HepG2 (cell line): ENCODE results near the gene NEMP2. TPM values are rescaled to one million over a fixed set of nuclear protein-coding genes. Genes with fewer than 3 reads are reported as not detected.

Source experiments
- ATAC-seq: fragments of 200-7000 bp; cut with Tn5 transposase; 3 replicates; pipeline ENCODE4 v1.9.1; 2020; ENCODE audit warnings: mild to moderate bottlenecking, moderate library complexity
- BruUV-seq: library from RNA; stranded (reverse); fragments of 400-500 nt; replicated peaks from 2 replicates; lab custom pipeline; 2021; lab: Mats Ljungman, UMichigan
- CTCF ChIA-PET: fragments of 300-600 bp; formaldehyde crosslinking; extraction: SDS; loops from one replicate; lab custom pipeline; 2021; ENCODE audit warnings: low total read pairs, inconsistent platforms, low intra/inter-chr PET ratio; lab: Yijun Ruan, JAX
- POLR2A ChIA-PET: fragments of 350-600 bp; sonication (Branson Sonifier 250); formaldehyde crosslinking; loops from one replicate; lab custom pipeline; 2020; ENCODE audit warnings: antibody characterized with exemption, inconsistent platforms; lab: Yijun Ruan, JAX
- DNase-seq: peaks from one replicate; pipeline ENCODE4 v3.0.0-alpha.2; 2015; ENCODE audit warnings: low spot score
- FAIRE-seq: peaks from 3 replicates; lab custom pipeline; 2011; peaks lifted over from hg19 to GRCh38; lab: Jason Lieb, UNC
- H2AFZ ChIP-seq: one replicate; pipeline ENCODE4 v1.6.1; 2011; ENCODE audit warnings: low read length, inconsistent platforms
- H3K27ac ChIP-seq: fragments of 300-600 bp; 3 replicates; pipeline ENCODE4 v1.8.0; 2011; ENCODE audit warnings: mixed run types, mild to moderate bottlenecking, mixed read lengths, low read length, inconsistent platforms; ENCODE audit not compliant: insufficient read depth; ENCODE audit errors: extremely low read length
- H3K27me3 ChIP-seq, 2 experiments: fragments of 200-600 bp in 1 of 2; 2 replicates in 1 of 2; 3 replicates in 1 of 2; pipeline versions ENCODE4 v1.6.0 to v1.8.0; 2011; ENCODE audit warnings: low read length in 2 of 2, mild to moderate bottlenecking in 2 of 2, moderate library complexity in 2 of 2, inconsistent platforms in 1 of 2; ENCODE audit not compliant: insufficient read depth in 2 of 2, control insufficient read depth in 1 of 2
- H3K36me3 ChIP-seq, 2 experiments: fragments of 200-600 bp in 1 of 2; replicated peaks in 1 of 2; 2 replicates in 1 of 2; 3 replicates in 1 of 2; pipeline versions ENCODE4 v1.5.1 to v1.8.0; 2011; ENCODE audit warnings: low read length in 2 of 2, inconsistent platforms in 1 of 2; ENCODE audit not compliant: insufficient read depth in 2 of 2, control insufficient read depth in 1 of 2
- H3K4me1 ChIP-seq: 2 replicates; pipeline ENCODE4 v1.5.1; 2012; ENCODE audit warnings: low read length, inconsistent platforms; ENCODE audit not compliant: insufficient read depth
- H3K4me2 ChIP-seq: 2 replicates; pipeline ENCODE4 v1.6.0; 2011; ENCODE audit warnings: low read depth, low read length, inconsistent platforms
- H3K4me3 ChIP-seq, 3 experiments: fragments of 200-600 bp in 1 of 3; sonication (generic), shearing (Covaris generic) in 1 of 3; replicated peaks in 1 of 3; 2 replicates each; pipeline ENCODE4 v1.5.1; 2011 to 2016; ENCODE audit warnings: low read length in 3 of 3, inconsistent platforms in 2 of 3, low read depth in 2 of 3, mild to moderate bottlenecking in 2 of 3, control low read depth in 1 of 3, mixed read lengths in 1 of 3; ENCODE audit not compliant: insufficient read depth in 1 of 3
- H3K79me2 ChIP-seq: one replicate; pipeline ENCODE4 v1.6.1; 2011; ENCODE audit warnings: low read length, inconsistent platforms; ENCODE audit not compliant: insufficient read depth
- H3K9ac ChIP-seq: 2 replicates; pipeline ENCODE4 v1.6.0; 2011; ENCODE audit warnings: mild to moderate bottlenecking, low read depth, low read length, inconsistent platforms; ENCODE audit not compliant: insufficient read depth
- H3K9me3 ChIP-seq: 2 replicates; pipeline ENCODE4 v1.5.1; 2012; ENCODE audit warnings: mild to moderate bottlenecking, low read length
- H4K20me1 ChIP-seq: 2 replicates; pipeline ENCODE4 v1.6.0; 2011; ENCODE audit warnings: inconsistent platforms, mild to moderate bottlenecking, low read length, moderate library complexity; ENCODE audit not compliant: insufficient read depth
- ATF7 ChIP-seq, 2 experiments: fragments of 450-650 bp in 1 of 2; sonication (generic) in 1 of 2; formaldehyde crosslinking in 1 of 2; IDR thresholded peaks; 2 replicates each; pipeline versions ENCODE4 v1.4.0 to v1.6.1; 2016 to 2020; ENCODE audit warnings: antibody characterized with exemption in 1 of 2, mild to moderate bottlenecking in 1 of 2, missing genetic modification reagents in 1 of 2
- CHD4 ChIP-seq: fragments of 200-600 bp; sonication (generic); IDR thresholded peaks from 2 replicates; pipeline ENCODE4 v1.7.0; 2017; ENCODE audit warnings: mild to moderate bottlenecking, low read length, borderline replicate concordance
- E2F2 ChIP-seq: sonication (generic); formaldehyde crosslinking; IDR thresholded peaks from 2 replicates; pipeline ENCODE4 v1.4.0; 2020; ENCODE audit warnings: missing genetic modification reagents, borderline replicate concordance
- HNRNPL ChIP-seq: fragments of 200-400 bp; formaldehyde crosslinking; IDR thresholded peaks from 2 replicates; pipeline ENCODE4 v1.6.1; 2017; ENCODE audit warnings: mild to moderate bottlenecking, low read depth, low read length
- KDM1A ChIP-seq: IDR thresholded peaks from 2 replicates; pipeline ENCODE4 v1.6.1; 2016; ENCODE audit warnings: missing compliant biosample characterization
- NFE2L1 ChIP-seq: sonication (generic); formaldehyde crosslinking; IDR thresholded peaks from 2 replicates; pipeline ENCODE4 v1.4.0; 2020; ENCODE audit warnings: missing genetic modification reagents, mild to moderate bottlenecking, borderline replicate concordance
- SMYD3 ChIP-seq: sonication (generic); formaldehyde crosslinking; IDR thresholded peaks from 2 replicates; pipeline ENCODE4 v1.8.1; 2023; ENCODE audit warnings: mild to moderate bottlenecking, missing genetic modification reagents
- SP2 ChIP-seq: sonication (generic); formaldehyde crosslinking; IDR thresholded peaks from 2 replicates; pipeline ENCODE4 v1.5.1; 2020; ENCODE audit warnings: mild to moderate bottlenecking, missing genetic modification reagents
- SP4 ChIP-seq: sonication (generic); formaldehyde crosslinking; IDR thresholded peaks from 2 replicates; pipeline ENCODE4 v1.8.1; 2023; ENCODE audit warnings: mild to moderate bottlenecking, missing genetic modification reagents
- ZBTB34 ChIP-seq: sonication (generic); formaldehyde crosslinking; IDR thresholded peaks from 2 replicates; pipeline ENCODE4 v1.8.0; 2022; ENCODE audit warnings: mild to moderate bottlenecking, missing genetic modification reagents
- ZNF253 ChIP-seq: sonication (generic); formaldehyde crosslinking; IDR thresholded peaks from 2 replicates; pipeline ENCODE4 v1.8.0; 2022; ENCODE audit warnings: mild to moderate bottlenecking, missing genetic modification reagents, borderline replicate concordance
- ZNF280B ChIP-seq: sonication (generic); formaldehyde crosslinking; IDR thresholded peaks from 2 replicates; pipeline ENCODE4 v1.5.0; 2020; ENCODE audit warnings: missing genetic modification reagents, mild to moderate bottlenecking, borderline replicate concordance
- ZNF280D ChIP-seq: sonication (generic); formaldehyde crosslinking; IDR thresholded peaks from 2 replicates; pipeline ENCODE4 v1.5.1; 2020; ENCODE audit warnings: mild to moderate bottlenecking, missing genetic modification reagents
- ZNF605 ChIP-seq: sonication (generic); formaldehyde crosslinking; IDR thresholded peaks from 2 replicates; pipeline ENCODE4 v1.8.0; 2022; ENCODE audit warnings: mild to moderate bottlenecking, missing genetic modification reagents
- ZNF629 ChIP-seq: sonication (generic); formaldehyde crosslinking; conservative IDR thresholded peaks from 2 replicates; pipeline ENCODE4 v1.5.0; 2020; ENCODE audit warnings: missing genetic modification reagents
- WGBS: methylation state at CpG from one replicate; pipeline ENCODE4 v1.1.6; 2017; ENCODE audit warnings: low lambda C conversion rate; 5-methylcytosine and 5-hydroxymethylcytosine counted together
- in situ Hi-C: cut with HindIII; loops from 2 replicates; pipeline ENCODE4 v1.10.0; 2017; ENCODE audit warnings: low pct_unique_long_range_greater_than_20kb; ENCODE audit not compliant: extremely low pct_ligation_motif_present
- intact Hi-C: fragments of 100-400 bp; cut with micrococcal nuclease; formaldehyde crosslinking; loops from one replicate; pipeline ENCODE4 v1.10.0; 2022; ENCODE audit not compliant: unreplicated experiment
- polyA plus RNA-seq, 8 experiments: library from polyadenylated mRNA; depleted of rRNA in 3 of 8; stranded (reverse) in 7 of 8; unstranded in 1 of 8; fragments of >200 nt; fragmentation: Illumina TruSeq in 4 of 8; extraction: Trizol in 4 of 8; gene quantifications; 2 replicates each; pipeline versions ENCODE4 v1.2.1 to v1.2.3, GENCODE V29; 2011 to 2016; ENCODE audit warnings: low read depth in 4 of 8, missing spikeins in 1 of 8, mixed read lengths in 1 of 8; ENCODE audit not compliant: insufficient read depth in 1 of 8
- total RNA-seq, 5 experiments: library from RNA; depleted of rRNA; stranded (reverse); fragments of >200 nt; fragmentation: Illumina TruSeq; extraction: Trizol; gene quantifications; 2 replicates each; pipeline ENCODE4 v1.2.3, GENCODE V29; 2016; ENCODE audit warnings: low read depth in 1 of 5

NEMP2 gene
- total and polyA plus RNA-seq, 2 of the 13 experiments (the other 11 are each of a cell fraction or from before 2014, with no cell fraction given) = 2.4 to 9.8 TPM

- intact Hi-C loops (loop anchor here (10.0 kb wide), 1 partner anchor 271 kb away; no protein-coding TSS in a partner anchor), in situ Hi-C loops (no loop called here)
- ChIA-PET POLR2A (interaction anchor here (0.8 to 2.2 kb wide), 11 partner anchors 12 to 353 kb away, joined by 3 to 11 read pairs (median 4); partner anchors contain the start of genes HIBCH and NAB1), CTCF (no interaction called here)
- Histone ChIP-seq H3K9me3 (peaks cover 12% of the 10 kb centered on the region; the same call in 1 of the 2 replicates), H3K9ac (peak overlapping the region; percentile 88), H4K20me1 (no peaks in the 10 kb centered on the region), H3K27ac (peak overlapping the region; percentile 91), H2AFZ (peak overlapping the region; percentile 92), H3K36me3 (no peaks in the 10 kb centered on the region), H3K4me2 (peak overlapping the region; percentile 94), H3K79me2 (peaks cover 6% of the 10 kb centered on the region), H3K27me3 (no peaks in the 10 kb centered on the region), H3K4me3 (peak overlapping the region; percentile 77 to 90 (median 85)), H3K4me1 (peaks cover 61% of the 10 kb centered on the region)
- TSS peak; percentile 67 for BruUV-seq
- FAIRE-seq (no peak), DNase-seq (no peak), ATAC-seq (no peak)
- 75% methylated on average over 10 of the region's 10 CpGs for WGBS
- TF ChIP-seq CHD4 = peak; percentile 26; the same call in 1 of the 2 replicates
- 0 out of 2 replicates have a peak, but pooled peaks have one; percentile 10 for TF ChIP-seq E2F2 (CRISPR knock-in tag)
- TF ChIP-seq SMYD3 (CRISPR knock-in tag) = no peak
- no peak for TF ChIP-seq ZNF253
- 0 out of 2 replicates have a peak, but pooled peaks have one; percentile 12 for TF ChIP-seq ZNF280D (CRISPR knock-in tag)
- peak; percentile 71 for TF ChIP-seq ATF7 (IDR thresholded peaks at IDR 0.05)
- TF ChIP-seq ATF7 (CRISPR knock-in tag; IDR thresholded peaks at IDR 0.05) = no peak
- peak; percentile 71; the same call in 1 of the 2 replicates for TF ChIP-seq KDM1A (CRISPR knock-in tag)
- no peak for TF ChIP-seq SP2
- peak; percentile 95 for TF ChIP-seq ZNF629
- no peak for TF ChIP-seq SP4 (CRISPR knock-in tag)
- 0 out of 2 replicates have a peak, but pooled peaks have one; percentile 44 for TF ChIP-seq ZBTB34
- TF ChIP-seq NFE2L1 (CRISPR knock-in tag) = no peak
- 0 out of 2 replicates have a peak, but pooled peaks have one; percentile 15 for TF ChIP-seq HNRNPL
- 0 out of 2 replicates have a peak, but pooled peaks have one; percentile 48 for TF ChIP-seq ZNF280B (CRISPR knock-in tag)
- TF ChIP-seq ZNF605 (CRISPR knock-in tag) = peak; percentile 57; the same call in 1 of the 2 replicates
These were observed 1.2 kb downstream of the NEMP2 start for GRCh38 chr2:190533175-190533967.
